ENCODE measurements around the gene FAM114A1. TPM values are rescaled to one million over a fixed set of nuclear protein-coding genes. Genes with fewer than 3 reads are reported as not detected.

The FAM114A1 gene
- total RNA-seq, 1 donor from 2014 or later: 19.5 TPM

- Histone ChIP-seq H3K27me3 (ENCODE audit: low read depth) (no peaks in the 10 kb centered on the region), H3K36me3 (peaks cover 28% of the 10 kb centered on the region), H3K9me3 (replicated peaks) (no peaks in the 10 kb centered on the region), H3K4me1 (peaks cover 13% of the 10 kb centered on the region), H3K4me3 (no peak overlapping the region), H3K27ac (replicated peaks) (peak overlapping the region; percentile 4)
- DNase-seq: no peak
- TF ChIP-seq CTCF (IDR thresholded peaks at IDR 0.05; ENCODE audit: borderline replicate concordance): no peak
- intact Hi-C loops (cut with micrococcal nuclease): no loop called here
Measured at GRCh38 chr4:38891051-38891983, 23.7 kb downstream of the FAM114A1 start.

GRCh38 chr4:38894322-38894982 lies 26.8 kb downstream of the FAM114A1 start:
- Histone ChIP-seq H3K4me1 (peaks cover 5% of the 10 kb centered on the region), H3K27me3 (ENCODE audit: low read depth) (no peaks in the 10 kb centered on the region), H3K4me3 (no peak overlapping the region), H3K27ac (replicated peaks) (no peak overlapping the region), H3K36me3 (peaks cover 33% of the 10 kb centered on the region), H3K9me3 (replicated peaks) (no peaks in the 10 kb centered on the region)
- TF ChIP-seq CTCF (IDR thresholded peaks at IDR 0.05; ENCODE audit: borderline replicate concordance): no peak
- intact Hi-C loops (cut with micrococcal nuclease): no loop called here
- DNase-seq: no peak

- no peak for TF ChIP-seq CTCF (IDR thresholded peaks at IDR 0.05; ENCODE audit: borderline replicate concordance)
- intact Hi-C loops (cut with micrococcal nuclease): no loop called here
- DNase-seq: no peak
- Histone ChIP-seq H3K4me1 (no peaks in the 10 kb centered on the region), H3K4me3 (no peak overlapping the region), H3K27ac (replicated peaks) (no peak overlapping the region), H3K27me3 (ENCODE audit: low read depth) (no peaks in the 10 kb centered on the region), H3K9me3 (replicated peaks) (no peaks in the 10 kb centered on the region), H3K36me3 (peaks cover 28% of the 10 kb centered on the region)
Measured at GRCh38 chr4:38896940-38897339, 29.3 kb downstream of the FAM114A1 start.

- intact Hi-C loops (cut with micrococcal nuclease): no loop called here
- no peak for TF ChIP-seq CTCF (IDR thresholded peaks at IDR 0.05; ENCODE audit: borderline replicate concordance)
- H3K27me3 ChIP-seq (ENCODE audit: low read depth): no peaks in the 10 kb centered on the region
- H3K4me1 ChIP-seq: peaks cover 5% of the 10 kb centered on the region
- H3K4me3 ChIP-seq: no peak overlapping the region
- peaks cover 18% of the 10 kb centered on the region for H3K36me3 ChIP-seq
- DNase-seq: no peak
- H3K9me3 ChIP-seq (replicated peaks): no peaks in the 10 kb centered on the region
- no peak overlapping the region for H3K27ac ChIP-seq (replicated peaks)
Measured at GRCh38 chr4:38898245-38898644, 30.6 kb downstream of the FAM114A1 start.

GRCh38 chr4:38902221-38902620 lies 34.6 kb downstream of the FAM114A1 start:
- intact Hi-C loops (cut with micrococcal nuclease): loop anchor here (5.0 kb wide), 1 partner anchor 235 kb away; no protein-coding TSS in a partner anchor
- Histone ChIP-seq H3K27ac (replicated peaks) (no peak overlapping the region), H3K4me1 (peaks cover 23% of the 10 kb centered on the region), H3K36me3 (peaks cover 17% of the 10 kb centered on the region), H3K9me3 (replicated peaks) (no peaks in the 10 kb centered on the region), H3K4me3 (no peak overlapping the region), H3K27me3 (ENCODE audit: low read depth) (no peaks in the 10 kb centered on the region)
- no peak for TF ChIP-seq CTCF (IDR thresholded peaks at IDR 0.05; ENCODE audit: borderline replicate concordance)
- no peak for DNase-seq

All from left ventricle myocardium inferior (tissue), 1 donor.